Measurements from ENCODE around the gene SSH2. TPM values are rescaled to one million over a fixed set of nuclear protein-coding genes. Genes with fewer than 3 reads are reported as not detected.

SSH2 gene
- total RNA-seq, 1 donor from 2014 or later, result 46.5 TPM

- DNase-seq, result no peak
- no peaks in the 10 kb centered on the region for H3K4me1 Mint-ChIP-seq (ENCODE audit: low read depth, unreplicated experiment)
- H3K36me3 Mint-ChIP-seq (ENCODE audit: unreplicated experiment), result peaks cover 6% of the 10 kb centered on the region
Measured at GRCh38 chr17:29607557-29608195, 322.4 kb downstream of the SSH2 start.

GRCh38 chr17:29603109-29603674 lies 326.8 kb downstream of the SSH2 start:
- peaks cover 5% of the 10 kb centered on the region for H3K9me3 Mint-ChIP-seq (ENCODE audit: unreplicated experiment)
- H3K4me1 Mint-ChIP-seq (ENCODE audit: low read depth, unreplicated experiment), result peaks cover 12% of the 10 kb centered on the region
- no peak overlapping the region for H3K4me3 Mint-ChIP-seq (ENCODE audit: unreplicated experiment)
- DNase-seq, result no peak
- H3K27ac Mint-ChIP-seq (ENCODE audit: unreplicated experiment), result no peak overlapping the region
- H3K27me3 Mint-ChIP-seq (ENCODE audit: unreplicated experiment), result peaks cover 5% of the 10 kb centered on the region
- no peaks in the 10 kb centered on the region for H3K36me3 Mint-ChIP-seq (ENCODE audit: unreplicated experiment)
- TF ChIP-seq, protein P1, sequence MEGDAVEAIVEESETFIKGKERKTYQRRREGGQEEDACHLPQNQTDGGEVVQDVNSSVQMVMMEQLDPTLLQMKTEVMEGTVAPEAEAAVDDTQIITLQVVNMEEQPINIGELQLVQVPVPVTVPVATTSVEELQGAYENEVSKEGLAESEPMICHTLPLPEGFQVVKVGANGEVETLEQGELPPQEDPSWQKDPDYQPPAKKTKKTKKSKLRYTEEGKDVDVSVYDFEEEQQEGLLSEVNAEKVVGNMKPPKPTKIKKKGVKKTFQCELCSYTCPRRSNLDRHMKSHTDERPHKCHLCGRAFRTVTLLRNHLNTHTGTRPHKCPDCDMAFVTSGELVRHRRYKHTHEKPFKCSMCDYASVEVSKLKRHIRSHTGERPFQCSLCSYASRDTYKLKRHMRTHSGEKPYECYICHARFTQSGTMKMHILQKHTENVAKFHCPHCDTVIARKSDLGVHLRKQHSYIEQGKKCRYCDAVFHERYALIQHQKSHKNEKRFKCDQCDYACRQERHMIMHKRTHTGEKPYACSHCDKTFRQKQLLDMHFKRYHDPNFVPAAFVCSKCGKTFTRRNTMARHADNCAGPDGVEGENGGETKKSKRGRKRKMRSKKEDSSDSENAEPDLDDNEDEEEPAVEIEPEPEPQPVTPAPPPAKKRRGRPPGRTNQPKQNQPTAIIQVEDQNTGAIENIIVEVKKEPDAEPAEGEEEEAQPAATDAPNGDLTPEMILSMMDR (IDR thresholded peaks at IDR 0.05; ENCODE audit: partially characterized antibody, unreplicated experiment), result no peak

More at GRCh38 chr17:29607557-29608195, 322.4 kb downstream of the SSH2 start:
- TF ChIP-seq, protein P1 (IDR thresholded peaks at IDR 0.05; ENCODE audit: partially characterized antibody, unreplicated experiment), result no peak
- Mint-ChIP-seq H3K4me3 (ENCODE audit: unreplicated experiment) (no peak overlapping the region), H3K9me3 (ENCODE audit: unreplicated experiment) (peaks cover 11% of the 10 kb centered on the region), H3K27me3 (ENCODE audit: unreplicated experiment) (peaks cover 7% of the 10 kb centered on the region), H3K27ac (ENCODE audit: unreplicated experiment) (no peak overlapping the region)

DNA sequence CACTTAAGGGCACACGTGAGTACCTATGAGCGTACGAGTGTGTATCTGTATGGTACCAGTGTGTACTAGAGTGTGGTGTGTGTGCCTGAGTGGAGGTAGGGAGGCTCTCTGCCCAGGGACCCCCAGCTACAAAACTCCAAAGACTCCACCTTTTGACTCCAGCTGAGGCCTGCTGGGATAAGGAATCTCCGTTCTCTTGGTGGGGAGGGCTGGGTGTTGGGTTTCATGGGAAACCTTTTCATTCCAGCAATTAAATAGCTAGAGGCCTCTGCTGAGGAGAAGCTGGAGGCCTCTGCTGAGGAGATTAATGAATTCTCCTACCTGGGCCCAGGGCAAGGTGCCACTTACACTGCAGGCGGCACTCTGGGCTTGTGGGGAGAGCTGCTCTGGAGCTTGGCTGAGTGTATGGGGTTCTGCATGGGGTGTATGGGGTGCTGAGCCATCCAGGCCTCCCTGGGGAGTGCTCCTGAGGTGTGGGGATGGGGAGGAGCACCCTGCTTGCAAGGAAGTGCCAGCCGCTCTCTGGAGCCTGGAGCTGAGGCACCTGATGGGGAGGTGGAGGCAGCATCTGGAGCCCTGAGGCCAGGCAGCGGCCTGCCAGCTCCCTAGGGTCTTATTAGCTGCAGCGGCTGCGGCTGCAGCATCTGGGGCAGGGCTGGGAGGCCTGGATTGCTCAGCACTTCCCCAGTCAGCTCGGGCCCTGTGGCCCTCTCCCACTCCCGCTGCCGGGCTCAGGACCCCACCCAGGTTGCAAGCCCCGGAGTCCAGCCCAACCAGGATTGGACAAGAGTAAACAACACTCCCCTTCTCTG lies 332.5 kb downstream of the SSH2 start:
- no peak overlapping the region for H3K27ac Mint-ChIP-seq (ENCODE audit: unreplicated experiment)

DNA sequence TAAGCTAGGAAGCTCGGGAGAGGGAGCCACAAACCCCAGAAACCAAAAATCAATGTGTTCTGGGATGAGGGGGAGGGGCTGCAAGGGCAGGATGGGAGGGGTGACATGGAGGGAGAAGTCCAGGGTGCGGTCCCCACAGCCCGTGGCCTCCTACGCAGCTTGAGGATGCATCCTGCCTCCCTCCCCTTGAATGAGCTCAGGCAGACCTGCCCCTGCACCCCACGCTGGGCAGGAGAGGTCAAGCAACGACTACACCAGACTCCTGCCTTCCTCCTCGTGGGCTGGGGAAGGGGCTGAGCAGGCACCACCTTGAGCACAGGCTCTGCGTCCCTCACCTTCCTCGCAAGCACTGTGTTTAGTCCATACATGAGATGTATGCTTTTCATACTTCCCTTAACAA lies 333.2 kb downstream of the SSH2 start:
- H3K9me3 Mint-ChIP-seq (ENCODE audit: unreplicated experiment), result peaks cover 4% of the 10 kb centered on the region
- no peak overlapping the region for H3K4me3 Mint-ChIP-seq (ENCODE audit: unreplicated experiment)
- no peak overlapping the region for H3K27ac Mint-ChIP-seq (ENCODE audit: unreplicated experiment)
- H3K36me3 Mint-ChIP-seq (ENCODE audit: unreplicated experiment), result no peaks in the 10 kb centered on the region
- H3K27me3 Mint-ChIP-seq (ENCODE audit: unreplicated experiment), result peaks cover 8% of the 10 kb centered on the region
- TF ChIP-seq, protein P1 (IDR thresholded peaks at IDR 0.05; ENCODE audit: partially characterized antibody, unreplicated experiment), result no peak
- peak; percentile 31 for DNase-seq
- H3K4me1 Mint-ChIP-seq (ENCODE audit: low read depth, unreplicated experiment), result peaks cover 31% of the 10 kb centered on the region

More for the DNA sequence above, 332.5 kb downstream of the SSH2 start:
- no peak for DNase-seq
- H3K27me3 Mint-ChIP-seq (ENCODE audit: unreplicated experiment), result peaks cover 4% of the 10 kb centered on the region
- H3K4me3 Mint-ChIP-seq (ENCODE audit: unreplicated experiment), result peak overlapping the region; percentile 5
- no peaks in the 10 kb centered on the region for H3K36me3 Mint-ChIP-seq (ENCODE audit: unreplicated experiment)
- peaks cover 23% of the 10 kb centered on the region for H3K4me1 Mint-ChIP-seq (ENCODE audit: low read depth, unreplicated experiment)
- peaks cover 4% of the 10 kb centered on the region for H3K9me3 Mint-ChIP-seq (ENCODE audit: unreplicated experiment)
- TF ChIP-seq, protein P1 (IDR thresholded peaks at IDR 0.05; ENCODE audit: partially characterized antibody, unreplicated experiment), result no peak
